ENCODE results near the gene NPL.

Gene NPL

DNA sequence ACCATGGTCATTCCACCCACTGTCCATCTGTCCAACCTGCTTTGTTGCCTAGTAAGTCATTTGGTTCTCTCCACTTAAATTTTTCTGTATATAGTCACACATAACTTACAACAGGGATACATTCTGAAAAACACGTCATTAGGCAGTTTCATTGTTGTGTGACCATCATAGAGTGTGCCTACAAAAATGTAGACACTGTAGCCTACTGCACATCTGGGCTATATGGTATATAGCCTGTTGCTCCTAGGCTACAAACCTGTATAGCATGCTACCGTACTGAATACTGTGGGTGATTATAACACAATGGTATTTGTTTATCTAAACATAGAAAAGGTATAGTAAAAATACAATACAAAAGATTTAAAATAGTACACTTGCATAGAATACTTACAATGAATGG lies 10.0 kb upstream of the NPL start:
- no peak for DNase-seq

DNA sequence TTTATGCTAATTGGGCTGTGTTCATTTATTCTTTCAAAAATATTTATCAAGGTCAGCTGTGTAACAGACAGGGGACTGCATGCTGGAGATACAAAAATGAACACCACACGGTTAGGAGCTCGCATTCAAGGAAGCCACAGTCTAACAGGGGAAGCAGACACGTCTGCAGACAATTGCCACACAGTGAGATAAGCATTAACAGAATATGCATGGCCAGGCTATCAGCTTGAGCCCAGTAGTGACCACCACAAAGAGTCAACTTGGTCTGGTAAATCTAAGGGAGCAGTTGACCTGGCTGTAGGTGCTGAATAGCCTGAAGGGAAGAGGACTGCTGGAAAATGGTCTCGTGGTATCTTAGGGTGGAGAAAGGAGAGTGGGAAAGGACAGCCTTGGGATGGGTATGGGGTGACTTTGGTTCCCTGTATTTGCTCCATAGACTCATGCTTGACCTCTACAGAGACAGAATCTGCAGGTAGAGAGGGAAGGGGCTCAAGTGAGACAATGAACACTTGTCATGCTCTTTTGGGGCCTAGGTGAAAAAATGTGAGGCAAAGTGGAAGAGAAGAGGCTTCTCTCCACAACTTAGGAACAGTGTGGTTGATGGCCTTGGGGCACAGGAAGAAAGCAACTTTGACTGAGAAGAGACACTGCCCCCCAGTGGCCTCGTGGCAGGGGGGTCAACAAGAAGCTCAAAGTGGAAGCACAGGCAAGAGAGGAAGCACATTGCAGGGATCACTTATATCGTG lies 7.6 kb upstream of the NPL start:
- peak; percentile 83 for DNase-seq

DNA sequence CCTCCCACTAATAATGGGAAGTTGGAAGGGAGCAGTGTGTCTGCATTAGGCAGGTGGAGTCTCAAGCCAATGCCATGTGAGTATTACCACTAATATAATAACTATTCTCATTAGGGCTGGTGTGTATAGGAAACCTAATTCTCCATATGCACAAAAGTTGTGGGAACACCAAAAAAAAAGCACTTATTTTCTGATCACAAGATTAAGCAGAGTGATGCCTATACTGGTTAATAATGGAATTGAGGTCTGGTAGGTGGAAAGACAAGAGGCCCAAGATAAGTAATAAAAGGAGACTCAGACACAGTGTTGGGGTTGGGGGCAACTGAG lies 7.0 kb upstream of the NPL start:
- no peak for DNase-seq

DNA sequence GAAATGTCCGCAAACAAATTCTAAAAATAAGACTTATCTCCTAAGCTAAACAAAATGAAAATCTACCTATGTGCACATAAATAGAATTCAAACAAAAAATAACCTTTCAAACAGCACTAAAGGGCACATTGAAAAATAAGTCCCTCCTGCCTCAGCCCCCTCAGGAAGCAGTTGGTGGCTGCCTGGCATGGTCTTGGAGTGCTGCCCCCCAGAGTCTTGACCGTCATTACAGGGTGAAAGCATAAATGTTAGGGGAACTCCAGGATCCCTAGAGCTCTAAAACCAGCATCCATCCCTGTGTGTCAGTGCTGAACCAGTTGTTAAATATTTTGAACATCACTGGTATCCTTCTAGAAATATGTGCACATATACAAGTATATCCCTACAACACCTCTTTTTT lies 6.5 kb upstream of the NPL start:
- no peak for DNase-seq

DNA sequence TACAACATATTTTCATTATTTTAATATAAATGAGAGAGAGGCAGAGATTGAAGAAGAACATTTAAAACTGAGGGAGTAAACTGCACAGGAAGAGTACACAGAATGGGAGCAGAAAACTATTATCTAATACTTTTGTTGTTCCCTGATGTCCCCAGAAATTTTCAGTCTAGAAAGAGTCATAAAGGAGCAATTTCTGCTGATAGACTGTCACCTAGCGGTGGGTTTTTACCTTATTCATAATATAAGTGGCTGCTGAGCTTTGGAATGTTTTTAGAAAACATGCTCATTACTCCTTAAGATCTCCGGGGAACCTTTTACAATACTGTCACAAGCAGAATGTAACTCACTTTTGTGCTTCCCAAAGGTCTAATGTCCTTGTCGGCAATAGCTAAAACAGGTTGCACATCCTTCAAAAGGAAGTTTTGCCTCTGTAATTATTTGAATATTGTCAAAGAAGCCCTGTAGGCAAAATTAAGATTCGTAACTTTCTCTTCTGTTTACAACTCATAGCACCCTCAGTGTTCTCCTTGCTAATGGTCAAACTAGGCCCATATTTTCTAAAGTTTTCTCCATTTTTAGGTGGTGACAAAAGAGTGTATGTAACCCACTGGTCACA lies 4.9 kb upstream of the NPL start:
- DNase-seq = peak; percentile 79

DNA sequence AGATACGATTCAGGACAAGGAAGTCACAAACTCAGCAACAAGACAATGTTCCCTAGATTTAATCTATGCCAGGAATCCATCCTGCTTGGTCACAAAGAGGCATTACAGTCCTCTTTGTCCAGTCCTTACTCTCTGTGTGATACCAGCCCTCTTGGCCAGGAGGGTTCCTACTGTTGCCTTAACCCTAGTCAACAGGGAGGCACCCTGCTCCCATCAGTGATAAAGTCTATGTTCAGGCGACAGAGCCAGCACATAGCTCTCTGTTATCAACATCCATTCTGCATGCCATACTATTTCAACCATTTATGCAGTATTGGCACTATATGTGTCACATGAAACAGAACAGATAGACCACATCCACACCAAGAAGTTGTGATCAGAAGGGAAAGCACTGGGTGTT lies 4.4 kb upstream of the NPL start:
- no peak for DNase-seq

DNA sequence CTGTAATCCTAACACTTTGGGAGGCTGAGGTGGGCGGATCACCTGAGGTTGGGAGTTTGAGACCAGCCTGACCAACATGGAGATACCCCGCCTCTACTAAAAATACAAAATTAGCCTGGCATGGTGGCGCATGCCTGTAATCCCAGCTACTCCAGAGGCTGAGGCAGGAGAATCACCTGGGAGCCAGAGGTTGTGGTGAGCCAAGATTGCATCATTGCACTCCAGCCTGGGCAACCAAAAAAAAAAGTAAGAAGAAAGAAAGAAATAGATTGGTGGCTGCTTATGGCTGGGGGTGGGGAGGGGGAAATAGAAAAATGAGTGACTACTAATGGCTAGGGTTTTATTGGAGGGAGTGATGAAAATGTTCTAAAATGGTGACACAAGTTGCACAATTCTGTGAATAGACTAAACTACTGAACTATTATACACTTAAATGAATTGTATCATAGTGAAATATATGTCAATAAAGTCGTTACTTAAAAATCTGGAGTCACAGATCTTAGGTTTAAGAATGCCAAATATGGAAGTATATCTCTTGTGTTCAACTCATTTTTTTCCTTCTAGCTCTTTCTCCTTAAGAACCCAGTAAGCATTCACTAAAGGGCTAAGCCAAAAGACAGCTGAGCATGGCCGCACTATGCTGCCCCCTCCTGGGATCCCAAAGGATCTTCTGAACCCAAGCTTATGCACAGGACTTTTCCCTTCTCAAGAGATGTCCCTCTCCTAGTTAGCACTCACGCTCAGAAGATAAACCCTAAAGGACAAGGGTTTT lies 3.2 kb upstream of the NPL start:
- DNase-seq = peak; percentile 95

DNA sequence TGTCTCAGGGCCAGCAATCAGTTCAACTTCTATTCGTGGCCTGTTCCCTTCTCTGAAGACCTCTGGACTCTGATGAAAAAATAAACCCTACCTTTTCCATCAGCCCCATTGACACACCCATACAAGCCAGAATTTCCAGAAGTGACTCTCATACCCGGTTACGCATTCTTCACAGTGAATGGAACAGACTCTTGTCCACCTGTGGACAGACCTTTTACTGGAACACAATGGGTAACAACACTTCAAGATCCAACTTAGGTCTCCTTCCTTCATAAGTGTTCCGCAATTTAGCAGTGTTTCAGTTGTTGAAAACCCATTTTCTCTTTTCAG lies 2.6 kb upstream of the NPL start:
- DNase-seq = no peak

DNA sequence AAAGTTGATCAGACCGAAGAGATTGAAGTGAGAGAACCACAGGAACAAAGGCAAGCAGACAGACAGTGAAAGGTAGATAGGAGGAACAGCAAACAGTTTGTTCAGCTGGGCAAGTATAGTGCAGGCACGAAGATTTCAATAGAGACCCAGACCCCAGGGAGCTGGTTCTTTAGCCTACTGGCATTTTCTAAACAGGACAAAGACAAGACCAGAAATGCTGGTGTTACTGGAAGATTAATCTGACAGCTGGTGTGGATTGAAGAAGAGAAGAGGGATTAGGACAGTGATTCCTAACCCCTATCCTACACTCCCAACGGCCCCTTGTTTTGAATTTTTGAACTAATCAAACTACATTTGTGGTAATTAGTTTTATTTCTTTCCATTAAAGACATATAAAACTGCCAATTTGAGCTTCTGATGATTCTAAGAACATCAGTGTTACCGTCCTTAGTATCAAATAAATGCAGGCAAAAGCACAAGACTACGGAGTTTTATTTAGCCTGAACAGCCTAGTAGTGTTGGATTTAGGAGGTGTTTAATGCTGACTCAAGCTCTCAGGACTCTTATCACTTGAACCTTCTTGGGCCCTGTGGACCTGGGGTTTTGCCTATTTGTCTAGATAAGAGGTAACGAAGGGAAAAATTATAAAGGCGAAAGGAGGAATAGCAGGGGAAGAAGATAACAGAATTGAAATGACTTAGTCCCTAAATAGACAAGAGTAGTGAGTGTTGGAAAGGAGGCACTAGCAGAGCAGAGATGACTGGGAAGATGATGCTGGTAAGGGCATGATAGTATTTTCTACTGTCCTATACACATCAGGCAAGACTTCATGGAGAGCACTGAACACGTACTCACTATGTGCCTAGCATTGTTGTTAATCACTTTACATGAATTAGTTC lies 2.0 kb downstream of the NPL start:
- DNase-seq = no peak

DNA sequence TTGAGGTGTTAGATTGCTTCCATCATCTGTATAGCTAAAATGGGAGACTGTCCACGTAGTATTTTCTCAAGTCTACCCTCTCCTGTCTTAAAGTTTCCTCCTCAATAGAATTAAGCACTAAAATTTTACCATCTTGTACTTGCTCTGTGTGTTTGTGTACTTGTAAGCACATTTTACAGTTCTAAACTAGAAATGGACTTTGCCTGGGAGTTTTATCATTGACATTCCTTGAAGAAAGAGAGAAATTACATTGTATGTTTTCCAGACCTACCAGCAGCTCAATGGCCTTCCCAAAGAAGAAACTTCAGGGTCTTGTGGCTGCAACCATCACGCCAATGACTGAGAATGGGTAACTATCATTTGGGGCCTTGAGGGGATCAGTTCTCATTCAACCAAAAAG lies 4.5 kb downstream of the NPL start:
- DNase-seq = no peak

DNA sequence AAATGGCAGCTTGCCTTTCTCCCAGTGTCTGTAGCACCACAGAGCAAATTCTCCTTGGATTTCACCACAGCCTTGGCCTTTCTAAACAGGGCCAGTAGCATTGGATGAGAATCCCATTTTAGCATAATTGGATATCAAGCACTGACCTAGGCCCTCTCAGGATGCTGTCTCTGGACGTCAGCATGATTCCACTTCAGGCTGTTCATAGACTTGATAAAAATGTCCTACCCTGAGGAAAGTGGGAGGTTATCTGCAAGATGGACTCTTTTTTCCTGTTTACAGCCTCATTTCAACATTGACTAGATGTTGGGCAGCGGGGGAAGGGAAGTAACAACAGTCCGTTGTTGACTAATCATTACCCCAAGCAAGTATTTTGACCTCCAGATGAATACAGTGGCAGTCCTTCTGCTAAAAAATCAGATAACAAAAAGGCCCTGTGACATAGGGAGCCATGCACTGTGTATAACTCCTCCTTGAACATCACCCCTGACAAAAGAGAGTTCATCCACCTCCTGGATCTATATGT lies 5.2 kb downstream of the NPL start:
- no peak for DNase-seq

DNA sequence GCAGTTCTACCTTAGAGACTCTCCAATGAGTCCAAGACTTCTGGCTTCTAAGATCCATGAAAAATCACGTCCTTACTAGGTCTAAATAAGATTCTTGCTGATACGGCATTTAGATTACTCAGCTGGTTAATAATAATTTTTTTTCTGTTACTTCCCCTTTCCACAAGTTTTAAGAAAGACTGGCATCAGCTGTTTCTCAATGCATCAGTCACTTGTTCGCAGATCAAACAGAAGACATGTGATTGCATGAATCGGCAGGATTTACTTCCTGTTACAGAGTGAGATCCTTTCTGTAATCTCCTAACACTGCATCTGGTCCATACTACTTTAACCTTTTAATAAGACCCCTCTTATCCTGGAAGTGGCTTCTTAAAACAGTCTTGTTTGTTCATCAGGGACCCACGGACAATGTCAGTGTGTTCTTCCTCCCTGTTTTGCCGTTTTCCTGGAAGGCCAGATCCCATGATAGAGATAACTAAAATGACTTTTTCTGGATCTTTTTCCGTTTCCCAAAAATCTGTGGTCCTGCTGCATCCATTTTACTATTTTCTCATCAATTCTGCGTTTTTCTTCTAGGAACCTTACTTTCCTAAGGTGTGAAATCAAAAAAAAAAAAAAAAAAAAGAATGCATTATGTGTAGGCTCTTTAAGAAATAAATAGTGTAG lies 6.1 kb downstream of the NPL start:
- no peak for DNase-seq

DNA sequence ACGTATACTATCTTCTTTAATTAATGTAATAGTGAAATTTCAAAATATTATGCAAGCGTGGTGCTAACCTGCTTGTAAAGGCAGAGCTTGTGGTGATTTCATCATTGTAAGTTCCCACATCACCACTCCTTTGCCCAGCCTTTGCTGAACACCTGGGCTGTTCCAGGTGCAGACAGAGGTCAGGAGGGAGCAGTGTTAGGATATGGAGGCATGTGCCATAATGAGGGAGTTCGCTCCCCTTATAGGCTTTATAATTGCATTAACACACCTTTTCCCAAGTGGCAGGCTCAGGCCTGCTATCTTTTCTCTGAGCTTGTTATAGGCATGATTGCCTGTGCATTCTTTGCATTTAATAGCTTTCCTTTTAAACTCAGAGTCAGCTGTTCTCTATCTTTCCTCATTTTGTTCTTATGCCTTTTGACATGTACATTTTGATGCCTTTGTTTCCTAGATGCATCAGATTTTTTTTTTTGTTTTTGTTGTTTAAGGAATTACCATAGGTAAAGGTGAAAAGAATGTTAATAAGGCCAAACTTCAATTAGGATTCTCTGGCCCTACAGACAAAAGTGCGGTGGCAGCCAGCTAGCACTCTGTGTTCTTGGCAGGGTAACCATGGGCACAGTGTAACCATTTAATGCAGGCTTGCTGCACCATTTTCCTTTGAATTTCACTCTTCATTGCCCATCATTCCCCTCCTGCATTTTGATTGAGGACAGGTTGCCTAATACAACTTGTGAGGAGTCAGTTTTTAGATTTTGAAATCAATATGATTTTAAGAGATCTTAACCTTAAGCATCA lies 12.6 kb downstream of the NPL start:
- DNase-seq = no peak

DNA sequence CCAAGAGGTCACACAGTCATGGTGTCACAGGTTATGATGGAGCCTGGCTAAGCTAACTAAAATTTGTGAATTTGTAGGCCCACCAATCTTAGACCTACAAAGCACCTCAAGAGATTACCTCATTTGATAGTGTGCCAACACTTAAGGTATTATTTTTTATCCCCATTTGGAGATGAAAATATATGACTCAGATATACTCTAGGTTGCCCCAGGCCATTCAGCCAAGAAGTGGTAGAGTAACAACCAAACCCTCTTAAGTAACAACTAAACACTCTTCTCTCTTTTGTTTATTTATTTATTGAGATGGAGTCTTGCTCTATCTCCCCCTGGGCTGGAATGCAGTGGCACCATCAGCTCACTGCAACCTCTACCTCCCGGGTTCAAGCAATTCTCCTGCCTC lies 14.3 kb downstream of the NPL start:
- DNase-seq = no peak

DNA sequence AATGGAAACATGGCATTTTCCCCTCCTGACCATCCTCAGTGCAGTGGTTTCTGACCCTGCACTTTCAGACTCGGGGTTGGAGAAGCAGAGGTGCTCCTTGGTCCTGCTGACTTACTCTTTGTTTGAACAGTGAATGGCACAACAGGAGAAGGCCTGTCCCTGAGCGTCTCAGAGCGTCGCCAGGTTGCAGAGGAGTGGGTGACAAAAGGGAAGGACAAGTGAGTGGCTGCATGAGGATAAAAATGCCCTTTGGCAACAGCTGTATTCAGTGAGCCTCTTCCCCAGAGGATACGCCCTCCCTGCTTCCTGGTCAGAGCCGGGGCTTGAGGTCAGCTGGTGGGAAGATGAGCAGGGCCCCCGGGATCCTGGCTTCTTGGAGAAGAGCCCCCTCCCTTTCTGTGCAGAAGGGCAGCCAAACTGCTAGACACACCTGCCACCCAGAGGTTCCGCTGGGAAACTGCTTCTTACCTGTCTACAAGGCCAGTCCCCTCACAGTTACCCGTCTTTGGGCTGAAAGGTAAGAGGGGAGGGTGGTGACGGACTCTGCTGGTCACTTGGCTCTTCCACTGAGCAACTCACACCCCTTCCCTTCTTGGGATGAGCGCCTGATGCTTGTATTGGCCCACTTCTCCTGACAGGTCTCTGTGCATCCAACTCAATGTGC lies 16.6 kb downstream of the NPL start:
- DNase-seq = peak; percentile 54

DNA sequence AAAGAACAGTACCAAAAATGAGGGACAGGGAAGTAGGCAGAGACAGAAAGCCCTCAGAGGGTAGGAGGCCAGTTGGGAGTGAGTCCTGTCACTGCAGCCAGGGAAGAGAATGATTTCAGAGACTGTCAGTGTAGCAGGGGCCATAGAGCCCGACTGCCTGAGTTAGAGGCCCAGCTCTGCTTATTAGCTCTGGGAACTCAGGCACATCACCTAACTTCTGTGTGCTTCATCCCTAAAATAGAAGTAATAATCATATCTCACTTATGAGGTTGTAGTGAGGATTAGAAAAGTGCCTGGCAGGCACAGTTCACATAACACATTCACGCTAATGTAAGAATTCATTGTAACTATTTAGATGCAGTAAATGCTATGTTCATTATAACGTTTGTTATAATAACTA lies 18.3 kb downstream of the NPL start:
- DNase-seq = no peak

DNA sequence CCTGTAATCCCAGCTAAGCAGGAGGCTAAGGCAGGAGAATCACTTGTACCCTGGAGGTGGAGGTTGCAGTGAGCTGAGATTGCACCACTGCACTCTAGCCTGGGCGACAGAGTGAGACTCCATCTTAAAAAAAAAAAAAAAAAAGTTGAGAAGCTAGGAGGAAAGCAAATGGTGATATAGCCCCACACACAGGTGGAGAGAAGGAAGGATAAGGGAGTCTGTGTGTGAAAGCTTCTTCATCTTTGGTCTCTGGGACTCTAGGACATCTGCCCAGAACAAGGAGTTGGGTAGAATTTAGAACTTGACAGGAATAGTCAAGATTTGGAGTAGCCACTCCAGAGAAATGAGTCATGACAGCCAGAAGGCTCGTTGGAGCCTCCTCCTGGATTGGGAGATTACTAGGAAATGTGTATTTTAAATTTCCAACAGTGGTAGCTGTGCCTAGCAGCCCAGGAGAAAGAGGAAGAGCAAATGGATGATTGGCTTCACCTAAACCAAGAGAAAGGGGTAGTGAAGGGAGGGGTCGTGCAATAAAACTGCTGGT lies 19.9 kb downstream of the NPL start:
- no peak for DNase-seq

DNA sequence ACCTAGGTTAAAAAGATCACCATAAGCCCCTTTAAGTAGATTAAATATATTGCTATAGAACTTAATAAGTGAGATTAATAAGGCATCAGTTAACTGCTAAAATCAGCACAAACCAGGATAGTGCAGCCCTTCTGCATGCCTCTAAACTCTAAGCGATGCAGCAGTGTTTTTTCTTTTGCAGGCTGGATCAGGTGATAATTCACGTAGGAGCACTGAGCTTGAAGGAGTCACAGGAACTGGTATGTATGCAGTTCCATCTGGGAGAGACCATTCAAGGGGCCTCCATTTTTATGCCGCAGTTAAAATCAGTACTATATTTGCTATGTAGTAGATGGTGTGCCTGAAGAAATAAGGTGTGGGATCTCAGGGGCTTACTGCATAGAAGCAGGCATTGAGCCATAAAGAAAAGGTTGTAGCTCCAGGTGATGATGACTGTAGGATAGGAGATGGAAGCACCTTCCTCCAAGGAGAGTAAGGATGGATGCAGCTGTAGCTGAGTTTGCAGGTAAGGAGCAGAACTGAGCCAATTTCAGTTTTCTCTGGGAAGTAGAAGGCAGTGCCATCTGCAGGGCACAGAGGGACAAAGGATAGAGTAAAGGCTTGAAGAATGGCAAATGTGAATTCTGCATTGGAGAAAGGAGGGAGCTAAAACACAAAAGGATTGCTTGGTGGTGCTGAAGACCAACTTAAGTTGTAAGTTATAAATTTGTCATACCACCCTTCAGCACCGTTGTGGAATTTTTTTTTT lies 22.6 kb downstream of the NPL start:
- no peak for DNase-seq

DNA sequence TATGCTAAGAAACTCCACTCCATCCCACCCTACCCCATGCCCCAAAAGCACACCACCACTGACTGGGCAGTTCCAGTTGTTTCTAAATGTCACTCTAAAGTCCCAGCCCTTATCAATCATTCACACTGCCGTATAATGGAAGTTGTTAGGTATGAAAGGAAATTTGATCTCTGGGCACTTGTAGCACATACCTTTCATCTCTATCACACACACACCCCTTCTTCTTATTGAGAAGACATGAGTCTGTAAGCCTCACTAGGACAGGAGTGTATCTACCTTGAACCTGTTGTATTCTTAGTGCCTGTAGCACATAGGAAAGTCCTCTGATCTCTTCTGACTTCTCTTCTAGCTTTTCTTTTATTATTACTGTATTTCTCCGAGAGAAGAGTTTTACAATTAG lies 27.3 kb downstream of the NPL start:
- no peak for DNase-seq

DNA sequence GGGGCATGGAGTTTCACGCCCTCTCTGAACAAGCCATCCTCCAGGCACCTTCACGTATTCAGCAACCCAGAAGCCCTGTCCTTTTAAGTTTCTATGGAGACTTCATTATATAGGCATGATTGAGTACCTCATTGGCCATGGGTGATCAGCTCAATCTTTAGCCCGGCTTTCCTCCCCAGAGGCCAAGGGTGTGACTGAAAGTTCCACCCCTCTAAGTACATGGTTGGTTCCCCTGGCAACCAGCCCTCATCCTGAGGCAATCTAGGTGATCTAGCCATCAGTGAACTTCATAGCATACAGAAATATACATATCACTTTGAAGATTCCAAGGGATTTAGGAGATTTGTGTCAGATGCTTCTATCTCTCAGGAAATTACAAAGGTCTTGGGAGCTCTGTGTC lies 28.2 kb downstream of the NPL start:
- DNase-seq = no peak
